Heart right ventricle (tissue), 16 donors: Measurements from ENCODE around the gene CACNA1C. TPM values are rescaled to one million over a fixed set of nuclear protein-coding genes. Genes with fewer than 3 reads are reported as not detected.
A peak's percentile ranks its signal among the peaks of the same experiment; 100 is the strongest.

ENCODE experiments used
- ATAC-seq, 8 donors: fragments of 200-7000 bp; cut with Tn5 transposase; one replicate each; pipeline ENCODE4 v1.9.1; 2020; ENCODE audit warnings: mild to moderate bottlenecking in 8 of 8, moderate library complexity in 8 of 8, moderate number of reproducible peaks in 1 of 8
- DNase-seq, 2 donors: peaks; one replicate each; pipeline ENCODE4 v3.0.0-alpha.2; 2020
- H3K27ac ChIP-seq, 10 donors: fragments of 200-600 bp; sonication (generic) in 2 of 10; one replicate each; pipeline versions ENCODE4 v1.5.0 to v1.8.0; 2020 to 2022; ENCODE audit warnings: mild to moderate bottlenecking in 3 of 10
- H3K27me3 ChIP-seq, 7 donors: fragments of 200-600 bp; one replicate each; pipeline ENCODE4 v1.8.0; 2021 to 2022; ENCODE audit warnings: mild to moderate bottlenecking in 2 of 7
- H3K36me3 ChIP-seq, 9 donors: fragments of 200-600 bp; sonication (generic) in 1 of 9; one replicate each; pipeline versions ENCODE4 v1.5.0 to v1.8.0; 2020 to 2022; ENCODE audit warnings: mild to moderate bottlenecking in 2 of 9
- H3K4me1 ChIP-seq, 9 donors: fragments of 200-600 bp; sonication (generic) in 1 of 9; one replicate each; pipeline versions ENCODE4 v1.5.0 to v1.8.0; 2020 to 2022; ENCODE audit warnings: mild to moderate bottlenecking in 4 of 9
- H3K4me3 ChIP-seq, 10 donors: fragments of 200-600 bp; sonication (generic) in 2 of 10; one replicate each; pipeline versions ENCODE4 v1.5.0 to v1.8.0; 2020 to 2022; ENCODE audit warnings: mild to moderate bottlenecking in 7 of 10, moderate library complexity in 2 of 10
- H3K9me3 ChIP-seq, 11 donors: fragments of 200-600 bp in 10 of 11; sonication (generic) in 2 of 11; one replicate each; pipeline versions ENCODE4 v1.5.0 to v1.8.0; 2013 to 2022; ENCODE audit warnings: mild to moderate bottlenecking in 2 of 11, control low read depth in 1 of 11, moderate library complexity in 1 of 11
- CTCF ChIP-seq, 9 donors: fragments of 200-600 bp; sonication (generic) in 2 of 9; IDR thresholded peaks; one replicate each; pipeline versions ENCODE4 v1.5.0 to v1.8.0; 2021 to 2022; ENCODE audit warnings: antibody characterized with exemption in 9 of 9, mild to moderate bottlenecking in 5 of 9, moderate library complexity in 1 of 9
- WGBS, 2 donors: extraction: QIAGEN DNeasy Blood & Tissue Kit; methylation state at CpG; one replicate each; pipeline ENCODE4 v1.1.7; 2013; ENCODE audit warnings: inconsistent platforms in 1 of 2; 5-methylcytosine and 5-hydroxymethylcytosine counted together
- intact Hi-C, 10 donors: fragments of 100-400 bp; cut with DNase I; formaldehyde crosslinking; loops; one replicate each; pipeline versions ENCODE4 v1.11.1 to v1.14.2; 2022
- polyA plus RNA-seq, 2 donors: library from polyadenylated mRNA; stranded (reverse); fragments of 200-250 nt; gene quantifications; one replicate each; pipeline ENCODE4 v1.2.3, GENCODE V29; 2013
- total RNA-seq, 10 donors: library from RNA; stranded (reverse); fragmentation: NEBNext Ultra II Directional in 3 of 10; extraction: Animal tissue kit (Norgen Biotek cat#: 25700) in 3 of 10; gene quantifications; one replicate each; pipeline versions ENCODE4 v1.2.1 to v1.2.4, GENCODE V29; 2021 to 2023
- donor health status: Arrhythmogenic right ventricular cardiomyopathy.
- donor health status: ischemic (EF 13 %, LVEDD 7.1; RV severe dilation, severe dysfunction).
- donor health status: healthy with polysubstance abuse.
- donor health status: DM: no; HTN: yes; CAD: no.
- donor health status: DM: no; HTN: no; CAD: no.
- donor health status: ischemic (EF 25% LVEDD 6.9; RV normal size, moderate dysfunction).
- donor health status: ischemic (EF 25% LVEDD 5.7; RV mildly dilated, moderate dysfunction).
- donor health status: healthy.
- donor health status: DM: yes; HTN: yes; CAD: no.
- donor health status: Ischemic cardiomyopathy.
- donor health status: ischemic (EF 35%, LVEDD 5.7; RV mildly dilated, moderate dysfunction).
- donor health status: nonischemic (EF 11% LVEDD 7.7; RV severe dilation, severe dysfunction).
- donor health status: DM: yes; HTN: yes; CAD: no.
- donor health status: PGD.
- donor health status: ischemic (EF 29% LVEDD 5.4; RV normal size, mild dysfunction).
- donor health status: nonischemic (EF 23%, LVEDD 6.1; RV moderate dilation, normal function).

Gene CACNA1C
- total and polyA plus RNA-seq, 12 donors, result 19.1 to 222 (median 183) TPM

GRCh38 chr12:2460051-2460670 is 407.4 kb downstream of the CACNA1C start:
- Histone ChIP-seq H3K4me3 (no peak overlapping the region), H3K27me3 (no peaks in the 10 kb centered on the region), H3K4me1 (peaks cover 0 to 39% (median 24%) of the 10 kb centered on the region in 9 donors), H3K9me3 (no peaks in the 10 kb centered on the region), H3K36me3 (peaks cover 0 to 81% (median 0%) of the 10 kb centered on the region in 9 donors), H3K27ac (no peak overlapping the region)
- whole genome bisulfite sequencing, 2 donors, result 93 to 95% methylated on average over 10 of the region's 10 CpGs
- no peak for DNase-seq
- intact Hi-C loops, result no loop called here
- ATAC-seq, result no peak
- no peak for TF ChIP-seq CTCF (IDR thresholded peaks at IDR 0.05)

- Histone ChIP-seq H3K4me1 (peaks cover 0 to 37% (median 24%) of the 10 kb centered on the region in 9 donors), H3K27me3 (no peaks in the 10 kb centered on the region), H3K9me3 (no peaks in the 10 kb centered on the region), H3K27ac (no peak overlapping the region), H3K36me3 (peaks cover 0 to 77% (median 2%) of the 10 kb centered on the region in 9 donors), H3K4me3 (no peak overlapping the region)
- DNase-seq (no peak), ATAC-seq (no peak)
- no peak for TF ChIP-seq CTCF (IDR thresholded peaks at IDR 0.05)
- intact Hi-C loops, result no loop called here
- 95 to 98% methylated on average over 4 of the region's 4 CpGs for WGBS, 2 donors
Measured at GRCh38 chr12:2461046-2461445, 408.3 kb downstream of the CACNA1C start.

DNA sequence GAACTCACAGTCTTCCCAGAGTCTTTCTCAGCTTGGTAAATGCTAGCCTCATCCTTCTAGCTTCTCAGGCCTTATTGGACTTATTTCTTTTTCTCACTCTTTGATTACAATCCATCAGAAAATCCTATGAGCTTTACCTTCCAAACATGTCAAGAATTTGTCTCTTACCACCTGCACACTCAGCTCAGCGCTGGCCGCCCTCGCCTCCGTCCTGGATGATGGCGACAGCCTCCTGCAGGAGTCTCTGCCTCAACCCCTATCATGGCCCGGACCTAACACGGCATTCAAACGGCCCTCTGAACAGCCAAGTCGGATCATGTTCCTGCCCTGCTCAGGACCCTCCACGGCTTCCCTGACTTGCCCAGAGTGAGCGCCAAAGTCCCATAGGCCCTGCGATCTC is 408.9 kb downstream of the CACNA1C start:
- DNase-seq, result no peak
- no peak for TF ChIP-seq CTCF (IDR thresholded peaks at IDR 0.05)
- no peaks in the 10 kb centered on the region for H3K27me3 ChIP-seq
- 94 to 96% methylated on average over 12 of the region's 12 CpGs for WGBS, 2 donors
- no peaks in the 10 kb centered on the region for H3K9me3 ChIP-seq
- peaks cover 0 to 31% (median 22%) of the 10 kb centered on the region in 9 donors for H3K4me1 ChIP-seq
- H3K36me3 ChIP-seq, result peaks cover 0 to 74% (median 3%) of the 10 kb centered on the region in 9 donors
- no peak overlapping the region for H3K27ac ChIP-seq
- intact Hi-C loops, result no loop called here
- no peak for ATAC-seq
- no peak overlapping the region for H3K4me3 ChIP-seq

DNA sequence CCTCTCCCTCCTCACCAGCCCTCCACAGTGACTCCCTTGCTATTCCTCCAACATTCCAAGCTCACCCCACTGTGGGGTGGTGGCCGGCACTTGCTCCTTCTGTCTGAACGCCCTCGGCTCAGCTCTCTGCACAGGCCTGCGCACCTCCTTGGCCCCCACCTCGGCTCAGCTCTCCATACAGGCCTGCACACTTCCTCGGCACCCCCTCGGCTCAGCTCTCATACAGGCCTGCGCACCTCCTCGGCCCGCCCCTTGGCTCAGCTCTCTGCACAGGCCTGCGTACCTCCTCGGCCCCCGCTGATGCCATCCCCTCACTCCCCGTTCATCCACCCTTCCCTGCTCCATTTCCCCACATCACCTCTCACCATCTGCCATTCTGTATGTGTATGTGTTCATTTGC is 409.3 kb downstream of the CACNA1C start:
- Histone ChIP-seq H3K27me3 (no peaks in the 10 kb centered on the region), H3K9me3 (no peaks in the 10 kb centered on the region), H3K27ac (no peak overlapping the region), H3K4me3 (no peak overlapping the region), H3K36me3 (peaks cover 0 to 74% (median 3%) of the 10 kb centered on the region in 9 donors), H3K4me1 (peaks cover 0 to 27% (median 18%) of the 10 kb centered on the region in 9 donors)
- no peak for TF ChIP-seq CTCF (IDR thresholded peaks at IDR 0.05)
- no peak for DNase-seq
- intact Hi-C loops, result no loop called here
- ATAC-seq, result peak in 1 of 8 donors; percentile 35
- 94 to 97% methylated on average over 14 of the region's 14 CpGs for WGBS, 2 donors
